GM12878 (cell line): Measurements from ENCODE around the gene LRRC26. TPM values are rescaled to one million over a fixed set of nuclear protein-coding genes. Genes with fewer than 3 reads are reported as not detected.

ENCODE experiments used
- GATAD2B ChIP-seq: fragments of 450-650 bp; conservative IDR thresholded peaks from 2 replicates; pipeline ENCODE4 v1.6.1; 2017; ENCODE audit warnings: low read depth, mild to moderate bottlenecking, moderate library complexity
- KDM1A ChIP-seq: fragments of 200-600 bp; sonication (generic); IDR thresholded peaks from 2 replicates; pipeline ENCODE4 v1.6.1; 2016; ENCODE audit warnings: borderline replicate concordance
- NR2F1 ChIP-seq: fragments of 450-650 bp; conservative IDR thresholded peaks from 2 replicates; pipeline ENCODE4 v1.6.1; 2017; ENCODE audit warnings: mild to moderate bottlenecking
- SRF ChIP-seq, 2 experiments: IDR thresholded peaks; 2 replicates each; pipeline ENCODE4 v1.6.1; 2011; ENCODE audit warnings: low read depth in 2 of 2, low read length in 2 of 2, mild to moderate bottlenecking in 1 of 2, moderate library complexity in 1 of 2
- STAT1 ChIP-seq: fragments of 450-650 bp; conservative IDR thresholded peaks from 2 replicates; pipeline ENCODE4 v1.6.1; 2014; ENCODE audit warnings: antibody characterized with exemption, mild to moderate bottlenecking
- polyA plus RNA-seq, 11 experiments: library from polyadenylated mRNA; depleted of rRNA in 4 of 11; unstranded in 6 of 11; stranded (reverse) in 5 of 11; fragments of >200 nt; fragmentation: Nextera tagmentation in 4 of 11; fragmentation: Illumina TruSeq in 1 of 11; extraction: Ambion mirVana in 4 of 11; extraction: Trizol in 1 of 11; gene quantifications; 1 replicate in 1 of 11; 2 replicates in 10 of 11; pipeline versions ENCODE4 v1.2.1 to v1.2.3, GENCODE V29; 2011 to 2016; ENCODE audit warnings: inconsistent platforms in 2 of 11, missing spikeins in 2 of 11, low read depth in 1 of 11
- total RNA-seq, 4 experiments: library from RNA; depleted of rRNA in 3 of 4; stranded (reverse); fragments of >200 nt in 3 of 4; fragmentation: Illumina TruSeq in 1 of 4; extraction: Trizol in 1 of 4; gene quantifications; 2 replicates each; pipeline versions ENCODE4 v1.2.1 to v1.2.3, GENCODE V29; 2013 to 2021
- TF ChIP-seq, protein P1 (sequence below): fragments of 450-650 bp; IDR thresholded peaks from 2 replicates; pipeline ENCODE4 v1.6.1; 2016; ENCODE audit warnings: mild to moderate bottlenecking, moderate library complexity, borderline replicate concordance
- TF ChIP-seq, protein P2 (sequence below): fragments of 450-650 bp; IDR thresholded peaks from 2 replicates; pipeline ENCODE4 v1.6.1; 2017; ENCODE audit warnings: low read depth, mild to moderate bottlenecking, moderate library complexity
- TF ChIP-seq, protein P3 (sequence below), 3 experiments: IDR thresholded peaks in 2 of 3; conservative IDR thresholded peaks in 1 of 3; 2 replicates each; pipeline ENCODE4 v1.5.1; 2011; ENCODE audit warnings: low read depth in 3 of 3, low read length in 3 of 3, mild to moderate bottlenecking in 3 of 3, control low read depth in 2 of 3, moderate library complexity in 2 of 3, inconsistent platforms in 1 of 3, mixed read lengths in 1 of 3; ENCODE audit not compliant: control insufficient read depth in 2 of 3, insufficient read depth in 1 of 3; ENCODE audit errors: extremely low read depth in 1 of 3

The LRRC26 gene
- total and polyA plus RNA-seq, 10 of the 15 experiments (the other 5 are each of a cell fraction or from before 2014, with no cell fraction given) = 0.29 to 0.91 (median 0.64) TPM; not detected in 5

DNA sequence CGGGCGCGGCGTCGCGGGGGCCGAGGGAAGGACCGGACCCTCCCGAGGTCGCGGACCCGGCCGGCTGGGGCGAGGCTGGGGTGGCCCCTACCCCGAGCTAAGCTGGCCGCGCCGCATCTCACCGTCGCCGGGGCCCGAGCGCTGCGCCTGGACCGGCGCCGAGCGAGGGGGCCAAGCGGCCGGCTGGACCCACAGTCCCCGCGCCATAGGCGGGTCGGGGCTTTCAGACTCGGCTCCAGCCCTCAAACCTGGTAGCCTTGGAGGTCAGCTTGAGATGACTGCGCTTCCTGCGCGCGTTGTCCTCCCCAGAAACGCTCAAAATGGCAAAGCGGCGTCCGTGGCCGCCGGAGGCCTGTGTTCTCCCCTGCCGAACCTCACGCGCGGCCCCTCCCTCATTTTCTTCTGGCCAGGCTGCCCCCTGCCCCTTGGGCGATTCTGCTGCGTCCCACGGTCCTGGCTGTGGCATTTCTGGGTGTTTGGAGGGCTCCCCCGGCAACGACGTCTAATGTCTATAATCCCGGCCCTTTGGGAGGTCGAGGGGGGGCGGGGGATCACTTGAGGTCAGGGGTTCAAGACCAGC, 39.6 kb downstream of the LRRC26 start (continued):
- no peak for TF ChIP-seq KDM1A
- no peak for TF ChIP-seq SRF (IDR thresholded peaks at IDR 0.05; ENCODE audit: low read depth in 2 of 2, low read length in 2 of 2)
- TF ChIP-seq, protein P1, sequence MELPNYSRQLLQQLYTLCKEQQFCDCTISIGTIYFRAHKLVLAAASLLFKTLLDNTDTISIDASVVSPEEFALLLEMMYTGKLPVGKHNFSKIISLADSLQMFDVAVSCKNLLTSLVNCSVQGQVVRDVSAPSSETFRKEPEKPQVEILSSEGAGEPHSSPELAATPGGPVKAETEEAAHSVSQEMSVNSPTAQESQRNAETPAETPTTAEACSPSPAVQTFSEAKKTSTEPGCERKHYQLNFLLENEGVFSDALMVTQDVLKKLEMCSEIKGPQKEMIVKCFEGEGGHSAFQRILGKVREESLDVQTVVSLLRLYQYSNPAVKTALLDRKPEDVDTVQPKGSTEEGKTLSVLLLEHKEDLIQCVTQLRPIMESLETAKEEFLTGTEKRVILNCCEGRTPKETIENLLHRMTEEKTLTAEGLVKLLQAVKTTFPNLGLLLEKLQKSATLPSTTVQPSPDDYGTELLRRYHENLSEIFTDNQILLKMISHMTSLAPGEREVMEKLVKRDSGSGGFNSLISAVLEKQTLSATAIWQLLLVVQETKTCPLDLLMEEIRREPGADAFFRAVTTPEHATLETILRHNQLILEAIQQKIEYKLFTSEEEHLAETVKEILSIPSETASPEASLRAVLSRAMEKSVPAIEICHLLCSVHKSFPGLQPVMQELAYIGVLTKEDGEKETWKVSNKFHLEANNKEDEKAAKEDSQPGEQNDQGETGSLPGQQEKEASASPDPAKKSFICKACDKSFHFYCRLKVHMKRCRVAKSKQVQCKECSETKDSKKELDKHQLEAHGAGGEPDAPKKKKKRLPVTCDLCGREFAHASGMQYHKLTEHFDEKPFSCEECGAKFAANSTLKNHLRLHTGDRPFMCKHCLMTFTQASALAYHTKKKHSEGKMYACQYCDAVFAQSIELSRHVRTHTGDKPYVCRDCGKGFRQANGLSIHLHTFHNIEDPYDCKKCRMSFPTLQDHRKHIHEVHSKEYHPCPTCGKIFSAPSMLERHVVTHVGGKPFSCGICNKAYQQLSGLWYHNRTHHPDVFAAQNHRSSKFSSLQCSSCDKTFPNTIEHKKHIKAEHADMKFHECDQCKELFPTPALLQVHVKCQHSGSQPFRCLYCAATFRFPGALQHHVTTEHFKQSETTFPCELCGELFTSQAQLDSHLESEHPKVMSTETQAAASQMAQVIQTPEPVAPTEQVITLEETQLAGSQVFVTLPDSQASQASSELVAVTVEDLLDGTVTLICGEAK = no peak
- no peak for TF ChIP-seq STAT1
- 0 out of 2 replicates have a peak, but pooled peaks have one; percentile 9 for TF ChIP-seq GATAD2B
- TF ChIP-seq, protein P2, sequence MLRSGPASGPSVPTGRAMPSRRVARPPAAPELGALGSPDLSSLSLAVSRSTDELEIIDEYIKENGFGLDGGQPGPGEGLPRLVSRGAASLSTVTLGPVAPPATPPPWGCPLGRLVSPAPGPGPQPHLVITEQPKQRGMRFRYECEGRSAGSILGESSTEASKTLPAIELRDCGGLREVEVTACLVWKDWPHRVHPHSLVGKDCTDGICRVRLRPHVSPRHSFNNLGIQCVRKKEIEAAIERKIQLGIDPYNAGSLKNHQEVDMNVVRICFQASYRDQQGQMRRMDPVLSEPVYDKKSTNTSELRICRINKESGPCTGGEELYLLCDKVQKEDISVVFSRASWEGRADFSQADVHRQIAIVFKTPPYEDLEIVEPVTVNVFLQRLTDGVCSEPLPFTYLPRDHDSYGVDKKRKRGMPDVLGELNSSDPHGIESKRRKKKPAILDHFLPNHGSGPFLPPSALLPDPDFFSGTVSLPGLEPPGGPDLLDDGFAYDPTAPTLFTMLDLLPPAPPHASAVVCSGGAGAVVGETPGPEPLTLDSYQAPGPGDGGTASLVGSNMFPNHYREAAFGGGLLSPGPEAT = no peak
- peak; percentile 61; the same call in 1 of the 2 replicates for TF ChIP-seq NR2F1
- TF ChIP-seq, protein P3, sequence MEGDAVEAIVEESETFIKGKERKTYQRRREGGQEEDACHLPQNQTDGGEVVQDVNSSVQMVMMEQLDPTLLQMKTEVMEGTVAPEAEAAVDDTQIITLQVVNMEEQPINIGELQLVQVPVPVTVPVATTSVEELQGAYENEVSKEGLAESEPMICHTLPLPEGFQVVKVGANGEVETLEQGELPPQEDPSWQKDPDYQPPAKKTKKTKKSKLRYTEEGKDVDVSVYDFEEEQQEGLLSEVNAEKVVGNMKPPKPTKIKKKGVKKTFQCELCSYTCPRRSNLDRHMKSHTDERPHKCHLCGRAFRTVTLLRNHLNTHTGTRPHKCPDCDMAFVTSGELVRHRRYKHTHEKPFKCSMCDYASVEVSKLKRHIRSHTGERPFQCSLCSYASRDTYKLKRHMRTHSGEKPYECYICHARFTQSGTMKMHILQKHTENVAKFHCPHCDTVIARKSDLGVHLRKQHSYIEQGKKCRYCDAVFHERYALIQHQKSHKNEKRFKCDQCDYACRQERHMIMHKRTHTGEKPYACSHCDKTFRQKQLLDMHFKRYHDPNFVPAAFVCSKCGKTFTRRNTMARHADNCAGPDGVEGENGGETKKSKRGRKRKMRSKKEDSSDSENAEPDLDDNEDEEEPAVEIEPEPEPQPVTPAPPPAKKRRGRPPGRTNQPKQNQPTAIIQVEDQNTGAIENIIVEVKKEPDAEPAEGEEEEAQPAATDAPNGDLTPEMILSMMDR (IDR thresholded peaks at IDR 0.05 in 2 of 3, conservative IDR thresholded peaks at IDR 0.05 in 1 of 3; ENCODE audit: control insufficient read depth in 2 of 3, extremely low read depth in 1 of 3, insufficient read depth in 1 of 3, low read depth in 3 of 3, low read length in 3 of 3) = no peak
